Measurements from ENCODE around the gene SBNO1. TPM values are rescaled to one million over a fixed set of nuclear protein-coding genes. Genes with fewer than 3 reads are reported as not detected.

The SBNO1 gene
- total RNA-seq, 2 donors from 2014 or later: 29.5 to 33.6 TPM

Other genes starting within 250 kb of the SBNO1 start
- 10 to 100 TPM; 21.7 to 47.9 TPM for gene PITPNM2, start 213.8 kb downstream of the SBNO1 start, total RNA-seq
- gene MPHOSPH9, start 131.7 kb downstream of the SBNO1 start, total RNA-seq: 10 to 100 TPM; 57.7 to 68.3 TPM
- gene MTRFR, start 131.4 kb downstream of the SBNO1 start, total RNA-seq: 10 to 100 TPM; 23.2 to 24.5 TPM
- gene CDK2AP1, start 93.0 kb downstream of the SBNO1 start, total RNA-seq: 10 to 100 TPM in 1 of 2 donors, 1 to 10 TPM in 1; 6.3 to 21.4 TPM
- gene KMT5A, start 19.3 kb upstream of the SBNO1 start, total RNA-seq: 10 to 100 TPM; 32.3 to 34.9 TPM
- 10 to 100 TPM in 1 of 2 donors, 1 to 10 TPM in 1; 9.6 to 11.8 TPM for gene RILPL2, start 71.8 kb upstream of the SBNO1 start, total RNA-seq
- gene SNRNP35, start 93.3 kb upstream of the SBNO1 start, total RNA-seq: 10 to 100 TPM; 31.3 to 36.5 TPM
- gene RILPL1, start 168.9 kb upstream of the SBNO1 start, total RNA-seq: 1 to 10 TPM; 3.4 TPM
- 100 to 1,000 TPM in 1 of 2 donors, 10 to 100 TPM in 1; 91.8 to 102 TPM for gene TMED2, start 219.7 kb upstream of the SBNO1 start, total RNA-seq
- 10 to 100 TPM; 22.7 to 26.0 TPM for gene DDX55, start 237.3 kb upstream of the SBNO1 start, total RNA-seq